SU-DHL-6 (cell line): ENCODE results near the gene KCNE1.

Source experiments
- H2AFZ ChIP-seq: fragments of 200-600 bp; sonication (generic); 2 replicates; pipeline ENCODE4 v1.6.1; 2014; ENCODE audit warnings: low read depth, mild to moderate bottlenecking, moderate library complexity, mixed read lengths, antibody characterized with exemption, low read length; ENCODE audit not compliant: severe bottlenecking
- H3F3A ChIP-seq: fragments of 200-600 bp; shearing (Covaris generic); 2 replicates; pipeline ENCODE4 v1.6.0; 2016; ENCODE audit warnings: antibody characterized with exemption, mild to moderate bottlenecking; ENCODE audit not compliant: insufficient read depth
- H3K27ac ChIP-seq: fragments of 200-600 bp; sonication (generic); 2 replicates; pipeline ENCODE4 v1.5.1; 2016; ENCODE audit warnings: low read depth, mild to moderate bottlenecking, low read length, moderate library complexity, mixed read lengths
- H3K27me3 ChIP-seq: fragments of 200-600 bp; sonication (generic), shearing (Covaris generic); 2 replicates; pipeline ENCODE4 v1.6.0; 2014; ENCODE audit warnings: mild to moderate bottlenecking, low read length
- H3K36me3 ChIP-seq: fragments of 200-600 bp; sonication (generic); 2 replicates; pipeline ENCODE4 v1.6.1; 2014; ENCODE audit warnings: mild to moderate bottlenecking, low read length, mixed read lengths
- H3K4me2 ChIP-seq: fragments of 300-600, 200-600 bp; shearing (Covaris generic), sonication (generic); 2 replicates; pipeline ENCODE4 v1.6.0; 2014; ENCODE audit warnings: low read length, low read depth, mild to moderate bottlenecking; ENCODE audit not compliant: poor library complexity, severe bottlenecking
- H3K4me3 ChIP-seq: fragments of 200-600 bp; sonication (generic); 2 replicates; pipeline ENCODE4 v1.5.1; 2014; ENCODE audit warnings: antibody characterized with exemption, low read length, mild to moderate bottlenecking, mixed read lengths; ENCODE audit not compliant: insufficient read depth, poor library complexity, severe bottlenecking
- H3K79me2 ChIP-seq: fragments of 200-600 bp; sonication (generic); 2 replicates; pipeline ENCODE4 v1.6.1; 2014; ENCODE audit warnings: mild to moderate bottlenecking, low read length, moderate library complexity; ENCODE audit not compliant: insufficient read depth
- H3K9ac ChIP-seq: fragments of 200-600 bp; sonication (generic); 2 replicates; pipeline ENCODE4 v1.7.0; 2014; ENCODE audit warnings: mild to moderate bottlenecking, low read length
- H3K9me2 ChIP-seq: fragments of 200-600 bp; sonication (generic); replicated peaks from 2 replicates; pipeline ENCODE4 v1.6.1; 2014; ENCODE audit warnings: low read length; ENCODE audit not compliant: insufficient read depth
- H3K9me3 ChIP-seq: fragments of 200-600 bp; sonication (generic); 2 replicates; pipeline ENCODE4 v1.6.1; 2014; ENCODE audit warnings: low read length, mixed read lengths; ENCODE audit not compliant: insufficient read depth
- H4K20me1 ChIP-seq: fragments of 200-600 bp; sonication (generic); 2 replicates; pipeline ENCODE4 v1.6.1; 2014; ENCODE audit warnings: low read depth, mild to moderate bottlenecking, antibody characterized with exemption, low read length, moderate library complexity, mixed read lengths
- CTCF ChIP-seq: fragments of 200-600 bp; sonication (generic); IDR thresholded peaks from one replicate; pipeline ENCODE4 v1.5.1; 2017; ENCODE audit warnings: antibody characterized with exemption, mild to moderate bottlenecking, low read length, moderate library complexity; ENCODE audit not compliant: insufficient read depth, poor library complexity, severe bottlenecking
- EZH2phosphoT487 ChIP-seq: fragments of 200-600 bp; sonication (generic), shearing (Covaris generic); conservative IDR thresholded peaks from 2 replicates; pipeline ENCODE4 v1.6.1; 2018; ENCODE audit warnings: mild to moderate bottlenecking, antibody characterized with exemption, low read length, moderate library complexity, mixed read lengths

Gene KCNE1

GRCh38 chr21:34540206-34540605, 28.2 kb upstream of the KCNE1 start:
- Histone ChIP-seq H3K27me3 (no peaks in the 10 kb centered on the region), H3K79me2 (no peaks in the 10 kb centered on the region), H3K9ac (no peak overlapping the region), H3K36me3 (no peaks in the 10 kb centered on the region), H3K27ac (no peak overlapping the region), H3K9me3 (no peaks in the 10 kb centered on the region), H3K9me2 (no peaks in the 10 kb centered on the region), H2AFZ (no peak overlapping the region), H3F3A (no peaks in the 10 kb centered on the region), H3K4me3 (no peak overlapping the region), H3K4me2 (no peak overlapping the region), H4K20me1 (no peaks in the 10 kb centered on the region)
- TF ChIP-seq EZH2phosphoT487, result no peak
- no peak for TF ChIP-seq CTCF

- H3K9me2 ChIP-seq, result no peaks in the 10 kb centered on the region
- no peak overlapping the region for H2AFZ ChIP-seq
- TF ChIP-seq CTCF (no peak), EZH2phosphoT487 (no peak)
- H3K9ac ChIP-seq, result no peak overlapping the region
- H3K79me2 ChIP-seq, result no peaks in the 10 kb centered on the region
- H3K36me3 ChIP-seq, result no peaks in the 10 kb centered on the region
- H3K27ac ChIP-seq, result no peak overlapping the region
- no peaks in the 10 kb centered on the region for H3K9me3 ChIP-seq
- no peaks in the 10 kb centered on the region for H3F3A ChIP-seq
- no peak overlapping the region for H3K4me2 ChIP-seq
- no peaks in the 10 kb centered on the region for H3K27me3 ChIP-seq
- H4K20me1 ChIP-seq, result no peaks in the 10 kb centered on the region
- no peak overlapping the region for H3K4me3 ChIP-seq
Observed at GRCh38 chr21:34537838-34538237, 25.8 kb upstream of the KCNE1 start.

GRCh38 chr21:34536820-34537219, 24.8 kb upstream of the KCNE1 start:
- Histone ChIP-seq H3K4me2 (no peak overlapping the region), H4K20me1 (no peaks in the 10 kb centered on the region), H3K36me3 (no peaks in the 10 kb centered on the region), H3K9ac (no peak overlapping the region), H3K27ac (no peak overlapping the region), H3K4me3 (no peak overlapping the region), H3F3A (no peaks in the 10 kb centered on the region), H3K27me3 (no peaks in the 10 kb centered on the region), H3K79me2 (no peaks in the 10 kb centered on the region), H3K9me2 (no peaks in the 10 kb centered on the region), H3K9me3 (no peaks in the 10 kb centered on the region), H2AFZ (no peak overlapping the region)
- TF ChIP-seq CTCF (no peak), EZH2phosphoT487 (no peak)
